SU-DHL-6 (cell line): ENCODE measurements around the gene CNTN4.

Experiments
- H2AFZ ChIP-seq: fragments of 200-600 bp; sonication (generic); 2 replicates; pipeline ENCODE4 v1.6.1; 2014; ENCODE audit warnings: low read depth, mild to moderate bottlenecking, moderate library complexity, mixed read lengths, antibody characterized with exemption, low read length; ENCODE audit not compliant: severe bottlenecking
- H3F3A ChIP-seq: fragments of 200-600 bp; shearing (Covaris generic); 2 replicates; pipeline ENCODE4 v1.6.0; 2016; ENCODE audit warnings: antibody characterized with exemption, mild to moderate bottlenecking; ENCODE audit not compliant: insufficient read depth
- H3K27ac ChIP-seq: fragments of 200-600 bp; sonication (generic); 2 replicates; pipeline ENCODE4 v1.5.1; 2016; ENCODE audit warnings: low read depth, mild to moderate bottlenecking, low read length, moderate library complexity, mixed read lengths
- H3K27me3 ChIP-seq: fragments of 200-600 bp; sonication (generic), shearing (Covaris generic); 2 replicates; pipeline ENCODE4 v1.6.0; 2014; ENCODE audit warnings: mild to moderate bottlenecking, low read length
- H3K36me3 ChIP-seq: fragments of 200-600 bp; sonication (generic); 2 replicates; pipeline ENCODE4 v1.6.1; 2014; ENCODE audit warnings: mild to moderate bottlenecking, low read length, mixed read lengths
- H3K4me2 ChIP-seq: fragments of 300-600, 200-600 bp; shearing (Covaris generic), sonication (generic); 2 replicates; pipeline ENCODE4 v1.6.0; 2014; ENCODE audit warnings: low read length, low read depth, mild to moderate bottlenecking; ENCODE audit not compliant: poor library complexity, severe bottlenecking
- H3K4me3 ChIP-seq: fragments of 200-600 bp; sonication (generic); 2 replicates; pipeline ENCODE4 v1.5.1; 2014; ENCODE audit warnings: antibody characterized with exemption, low read length, mild to moderate bottlenecking, mixed read lengths; ENCODE audit not compliant: insufficient read depth, poor library complexity, severe bottlenecking
- H3K79me2 ChIP-seq: fragments of 200-600 bp; sonication (generic); 2 replicates; pipeline ENCODE4 v1.6.1; 2014; ENCODE audit warnings: mild to moderate bottlenecking, low read length, moderate library complexity; ENCODE audit not compliant: insufficient read depth
- H3K9ac ChIP-seq: fragments of 200-600 bp; sonication (generic); 2 replicates; pipeline ENCODE4 v1.7.0; 2014; ENCODE audit warnings: mild to moderate bottlenecking, low read length
- H3K9me2 ChIP-seq: fragments of 200-600 bp; sonication (generic); replicated peaks from 2 replicates; pipeline ENCODE4 v1.6.1; 2014; ENCODE audit warnings: low read length; ENCODE audit not compliant: insufficient read depth
- H3K9me3 ChIP-seq: fragments of 200-600 bp; sonication (generic); 2 replicates; pipeline ENCODE4 v1.6.1; 2014; ENCODE audit warnings: low read length, mixed read lengths; ENCODE audit not compliant: insufficient read depth
- H4K20me1 ChIP-seq: fragments of 200-600 bp; sonication (generic); 2 replicates; pipeline ENCODE4 v1.6.1; 2014; ENCODE audit warnings: low read depth, mild to moderate bottlenecking, antibody characterized with exemption, low read length, moderate library complexity, mixed read lengths
- CTCF ChIP-seq: fragments of 200-600 bp; sonication (generic); IDR thresholded peaks from one replicate; pipeline ENCODE4 v1.5.1; 2017; ENCODE audit warnings: antibody characterized with exemption, mild to moderate bottlenecking, low read length, moderate library complexity; ENCODE audit not compliant: insufficient read depth, poor library complexity, severe bottlenecking
- EZH2phosphoT487 ChIP-seq: fragments of 200-600 bp; sonication (generic), shearing (Covaris generic); conservative IDR thresholded peaks from 2 replicates; pipeline ENCODE4 v1.6.1; 2018; ENCODE audit warnings: mild to moderate bottlenecking, antibody characterized with exemption, low read length, moderate library complexity, mixed read lengths

Gene CNTN4

GRCh38 chr3:3037156-3037555 lies 938.5 kb downstream of the CNTN4 start:
- Histone ChIP-seq H3K4me2 (no peak overlapping the region), H3K4me3 (no peak overlapping the region)
- TF ChIP-seq CTCF = no peak

GRCh38 chr3:3038201-3038991 lies 939.7 kb downstream of the CNTN4 start:
- TF ChIP-seq CTCF = no peak
- no peak for TF ChIP-seq EZH2phosphoT487
- H4K20me1 ChIP-seq = no peaks in the 10 kb centered on the region
- no peak overlapping the region for H3K4me3 ChIP-seq
- no peaks in the 10 kb centered on the region for H3K27me3 ChIP-seq
- H3K4me2 ChIP-seq = no peak overlapping the region
- no peaks in the 10 kb centered on the region for H3K79me2 ChIP-seq
- no peak overlapping the region for H3K27ac ChIP-seq
- H3K9me3 ChIP-seq = no peaks in the 10 kb centered on the region
- H3K36me3 ChIP-seq = no peaks in the 10 kb centered on the region
- H2AFZ ChIP-seq = no peak overlapping the region
- H3K9ac ChIP-seq = no peak overlapping the region
- H3F3A ChIP-seq = no peaks in the 10 kb centered on the region
- H3K9me2 ChIP-seq = no peaks in the 10 kb centered on the region

More at GRCh38 chr3:3037156-3037555, 938.5 kb downstream of the CNTN4 start:
- no peaks in the 10 kb centered on the region for H3K9me3 ChIP-seq
- no peak overlapping the region for H3K27ac ChIP-seq
- H3K79me2 ChIP-seq = no peaks in the 10 kb centered on the region
- no peak overlapping the region for H2AFZ ChIP-seq
- no peaks in the 10 kb centered on the region for H3K9me2 ChIP-seq
- H3K9ac ChIP-seq = no peak overlapping the region
- no peaks in the 10 kb centered on the region for H3F3A ChIP-seq
- H3K36me3 ChIP-seq = no peaks in the 10 kb centered on the region
- no peaks in the 10 kb centered on the region for H4K20me1 ChIP-seq
- no peaks in the 10 kb centered on the region for H3K27me3 ChIP-seq

- Histone ChIP-seq H3K9me2 (no peaks in the 10 kb centered on the region), H3K4me3 (no peak overlapping the region), H2AFZ (no peak overlapping the region), H3K9me3 (no peaks in the 10 kb centered on the region), H4K20me1 (no peaks in the 10 kb centered on the region), H3K36me3 (no peaks in the 10 kb centered on the region), H3K79me2 (no peaks in the 10 kb centered on the region), H3K9ac (no peak overlapping the region), H3K27me3 (no peaks in the 10 kb centered on the region), H3F3A (no peaks in the 10 kb centered on the region), H3K27ac (no peak overlapping the region), H3K4me2 (no peak overlapping the region)
- TF ChIP-seq EZH2phosphoT487 (no peak), CTCF (no peak)
Observed at GRCh38 chr3:3053974-3054373, 955.3 kb downstream of the CNTN4 start.
